Activated CD4-positive, alpha-beta T cell treated with anti-CD3 and anti-CD28 coated beads for 36 hours (primary cell): Measurements from ENCODE around the gene ATP8A2. TPM values are rescaled to one million over a fixed set of nuclear protein-coding genes. Genes with fewer than 3 reads are reported as not detected.
"Not testable (repeated sequence)": the region's sequence is repeated elsewhere in the genome, so short reads cannot be mapped to it uniquely, and the experiment has no call there.

Experiments
- ATAC-seq: fragments of 200-7000 bp; cut with Tn5 transposase; one replicate; pipeline ENCODE4 v1.10.0; 2021; ENCODE audit warnings: mild to moderate bottlenecking, moderate library complexity
- CTCF ChIA-PET: fragments of 350-600 bp; sonication (Branson Sonifier 250); formaldehyde crosslinking; loops from one replicate; lab custom pipeline; 2021; ENCODE audit warnings: antibody characterized with exemption; lab: Charles Lee
- POLR2A ChIA-PET: fragments of 350-600 bp; sonication (Branson Sonifier 250); formaldehyde crosslinking; loops from one replicate; lab custom pipeline; 2021; ENCODE audit warnings: antibody characterized with exemption, inconsistent platforms; lab: Charles Lee
- DNase-seq: peaks from one replicate; pipeline ENCODE4 v3.0.0-alpha.2; 2020
- H3K27ac Mint-ChIP-seq: one replicate; pipeline ENCODE4 v1.8.0; 2021; ENCODE audit warnings: mixed read lengths
- H3K27me3 Mint-ChIP-seq: one replicate; pipeline ENCODE4 v1.8.0; 2021; ENCODE audit warnings: mixed read lengths
- H3K36me3 Mint-ChIP-seq: one replicate; pipeline ENCODE4 v1.8.0; 2021; ENCODE audit warnings: low read depth, mixed read lengths
- H3K4me1 Mint-ChIP-seq: one replicate; pipeline ENCODE4 v1.8.0; 2021; ENCODE audit warnings: mixed read lengths
- H3K4me3 Mint-ChIP-seq: one replicate; pipeline ENCODE4 v1.8.0; 2021; ENCODE audit warnings: mild to moderate bottlenecking, moderate library complexity, mixed read lengths
- H3K9me3 Mint-ChIP-seq: one replicate; pipeline ENCODE4 v1.8.0; 2021; ENCODE audit warnings: low read depth, mixed read lengths
- intact Hi-C, 2 experiments: fragments of 100-400 bp; cut with DNase I in 1 of 2; cut with micrococcal nuclease in 1 of 2; formaldehyde crosslinking; loops; one replicate each; pipeline versions ENCODE4 v1.14.2 to v1.15.1; 2022 to 2024; cut with DNase I, micrococcal nuclease
- total RNA-seq, 2 experiments: library from RNA; stranded (reverse); gene quantifications; one replicate each; pipeline ENCODE4 v1.2.3, GENCODE V29; 2021

ATP8A2 gene
- total RNA-seq, 2 experiments from 2014 or later, result 0.30 to 0.39 TPM

DNA sequence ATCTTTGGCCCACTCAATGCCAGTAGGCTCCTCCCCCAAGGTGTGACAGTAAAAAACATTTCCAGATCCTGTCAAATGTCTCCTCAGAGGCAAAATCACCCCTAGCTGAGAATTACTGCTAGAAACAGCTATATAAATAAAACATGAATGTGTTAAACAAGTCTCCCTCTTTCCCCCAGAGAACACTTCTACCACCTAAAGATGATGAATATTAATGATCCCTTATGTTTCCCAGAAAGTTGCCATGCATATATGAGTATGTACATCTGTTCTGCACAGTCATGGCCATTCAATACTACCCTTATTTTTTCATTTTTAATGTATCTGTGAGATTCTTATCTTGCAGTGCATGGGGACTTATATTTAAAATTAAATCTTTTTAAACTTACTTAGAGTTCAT lies 450.0 kb downstream of the ATP8A2 start:
- Mint-ChIP-seq H3K9me3 (peaks cover 6% of the 10 kb centered on the region), H3K4me1 (no peaks in the 10 kb centered on the region), H3K4me3 (no peak overlapping the region), H3K36me3 (no peaks in the 10 kb centered on the region), H3K27me3 (no peaks in the 10 kb centered on the region), H3K27ac (no peak overlapping the region)
- ChIA-PET CTCF (interaction anchor here (0.7 kb wide), 1 partner anchor 785 kb away, joined by 3 read pairs; no protein-coding TSS in a partner anchor), POLR2A (no interaction called here)
- intact Hi-C loops, result loop anchor here (10.0 kb wide), 1 partner anchor 247 kb away; no protein-coding TSS in a partner anchor
- ATAC-seq (no peak), DNase-seq (no peak)

- POLR2A ChIA-PET, H3K4me1 Mint-ChIP-seq, H3K36me3 Mint-ChIP-seq, H3K27ac Mint-ChIP-seq, DNase-seq, ATAC-seq, CTCF ChIA-PET, H3K27me3 Mint-ChIP-seq, H3K4me3 Mint-ChIP-seq, H3K9me3 Mint-ChIP-seq: not testable (repeated sequence)
- intact Hi-C loops, result loop anchor here (10.0 kb wide), 1 partner anchor 252 kb away; no protein-coding TSS in a partner anchor
Observed at GRCh38 chr13:25827221-25827620, 455.4 kb downstream of the ATP8A2 start.

DNA sequence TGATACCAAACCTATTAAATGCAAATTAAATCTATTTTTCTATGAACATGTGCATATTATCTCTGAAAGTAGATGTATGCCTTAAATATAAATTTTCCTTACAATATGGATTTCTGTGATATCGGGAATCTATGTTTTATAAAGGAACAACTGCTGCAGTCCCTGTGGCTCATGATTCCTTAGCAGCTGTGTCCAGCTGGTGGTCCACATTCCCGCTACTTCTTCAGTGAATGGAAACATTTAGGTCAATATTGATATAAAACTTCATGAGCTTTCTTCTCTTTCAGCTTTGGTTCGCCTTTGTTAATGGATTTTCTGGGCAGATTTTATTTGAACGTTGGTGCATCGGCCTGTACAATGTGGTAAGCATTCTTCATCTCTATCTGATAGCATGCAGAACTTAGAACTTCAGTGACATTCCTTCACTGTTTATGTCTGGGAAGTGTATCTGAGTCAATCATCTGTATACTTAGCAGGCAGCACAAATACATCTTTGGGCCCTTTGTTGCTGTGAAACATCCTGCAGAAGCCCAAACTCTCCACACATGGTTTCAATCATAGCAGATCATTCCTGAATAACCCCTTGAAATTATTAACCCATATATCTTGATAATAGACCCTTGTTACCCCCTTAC lies 456.2 kb downstream of the ATP8A2 start:
- Mint-ChIP-seq H3K27me3 (no peaks in the 10 kb centered on the region), H3K4me1 (no peaks in the 10 kb centered on the region), H3K36me3 (no peaks in the 10 kb centered on the region), H3K4me3 (no peak overlapping the region), H3K9me3 (peaks cover 6% of the 10 kb centered on the region), H3K27ac (no peak overlapping the region)
- ChIA-PET POLR2A (no interaction called here), CTCF (interaction anchor here (1.0 kb wide), 1 partner anchor 240 kb away, joined by 5 read pairs; no protein-coding TSS in a partner anchor)
- DNase-seq (no peak), ATAC-seq (no peak)
- intact Hi-C loops, result loop anchor here (2.0 to 10.0 kb wide), 2 partner anchors 235 to 253 kb away; no protein-coding TSS in a partner anchor

GRCh38 chr13:25833761-25834160 lies 462.0 kb downstream of the ATP8A2 start:
- intact Hi-C loops, result no loop called here
- H3K27me3 Mint-ChIP-seq, result no peaks in the 10 kb centered on the region
- ATAC-seq (no peak), DNase-seq (no peak)
- ChIA-PET POLR2A (interaction anchor here (0.7 kb wide), 1 partner anchor 139 kb away, joined by 3 read pairs; no protein-coding TSS in a partner anchor), CTCF (no interaction called here)
- no peaks in the 10 kb centered on the region for H3K36me3 Mint-ChIP-seq
- no peaks in the 10 kb centered on the region for H3K9me3 Mint-ChIP-seq
- no peak overlapping the region for H3K4me3 Mint-ChIP-seq
- H3K4me1 Mint-ChIP-seq, result no peaks in the 10 kb centered on the region
- no peak overlapping the region for H3K27ac Mint-ChIP-seq

GRCh38 chr13:25836574-25837336 lies 465.0 kb downstream of the ATP8A2 start:
- ChIA-PET CTCF (interaction anchor here (0.6 kb wide), 1 partner anchor 1094 kb away, joined by 3 read pairs; no protein-coding TSS in a partner anchor), POLR2A (no interaction called here)
- DNase-seq (no peak), ATAC-seq (no peak)
- no peaks in the 10 kb centered on the region for H3K27me3 Mint-ChIP-seq
- peaks cover 4% of the 10 kb centered on the region for H3K4me1 Mint-ChIP-seq
- no peaks in the 10 kb centered on the region for H3K9me3 Mint-ChIP-seq
- intact Hi-C loops, result no loop called here
- no peak overlapping the region for H3K27ac Mint-ChIP-seq
- no peaks in the 10 kb centered on the region for H3K36me3 Mint-ChIP-seq
- no peak overlapping the region for H3K4me3 Mint-ChIP-seq

- Mint-ChIP-seq H3K4me1 (peaks cover 4% of the 10 kb centered on the region), H3K27me3 (peaks cover 5% of the 10 kb centered on the region), H3K27ac (no peak overlapping the region), H3K36me3 (no peaks in the 10 kb centered on the region), H3K4me3 (no peak overlapping the region), H3K9me3 (no peaks in the 10 kb centered on the region)
- ChIA-PET POLR2A (no interaction called here), CTCF (no interaction called here)
- ATAC-seq (no peak), DNase-seq (no peak)
- intact Hi-C loops, result no loop called here
Observed at GRCh38 chr13:25839371-25839770, 467.6 kb downstream of the ATP8A2 start.

GRCh38 chr13:25840261-25840660 lies 468.5 kb downstream of the ATP8A2 start:
- Mint-ChIP-seq H3K27me3 (peaks cover 5% of the 10 kb centered on the region), H3K4me3 (no peak overlapping the region), H3K27ac (no peak overlapping the region), H3K9me3 (no peaks in the 10 kb centered on the region), H3K4me1 (peaks cover 6% of the 10 kb centered on the region), H3K36me3 (no peaks in the 10 kb centered on the region)
- DNase-seq, result no peak
- intact Hi-C loops, result loop anchor here in 1 of 2 experiments (10.0 kb wide), 1 partner anchor 65 kb away; no protein-coding TSS in a partner anchor
- ChIA-PET CTCF (interaction anchor here (0.7 kb wide), 1 partner anchor 265 kb away, joined by 4 read pairs; no protein-coding TSS in a partner anchor), POLR2A (no interaction called here)
- no peak for ATAC-seq

GRCh38 chr13:25840931-25841330 lies 469.2 kb downstream of the ATP8A2 start:
- CTCF ChIA-PET, result no interaction called here
- ATAC-seq, result no peak
- Mint-ChIP-seq H3K27ac (no peak overlapping the region), H3K27me3 (peaks cover 5% of the 10 kb centered on the region), H3K4me3 (no peak overlapping the region), H3K9me3 (no peaks in the 10 kb centered on the region), H3K4me1 (peaks cover 6% of the 10 kb centered on the region), H3K36me3 (no peaks in the 10 kb centered on the region)
- POLR2A ChIA-PET, result no interaction called here
- DNase-seq, result no peak
- intact Hi-C loops, result loop anchor here in 1 of 2 experiments (10.0 kb wide), 1 partner anchor 64 kb away; no protein-coding TSS in a partner anchor

GRCh38 chr13:25843692-25844091 lies 471.9 kb downstream of the ATP8A2 start:
- intact Hi-C loops, result loop anchor here in 1 of 2 experiments (10.0 kb wide), 1 partner anchor 61 kb away; no protein-coding TSS in a partner anchor
- CTCF ChIA-PET, result no interaction called here
- Mint-ChIP-seq H3K4me1 (peaks cover 29% of the 10 kb centered on the region), H3K36me3 (no peaks in the 10 kb centered on the region), H3K27me3 (peaks cover 5% of the 10 kb centered on the region), H3K4me3 (no peak overlapping the region), H3K27ac (no peak overlapping the region), H3K9me3 (no peaks in the 10 kb centered on the region)
- POLR2A ChIA-PET, result no interaction called here
- DNase-seq (no peak), ATAC-seq (no peak)

DNA sequence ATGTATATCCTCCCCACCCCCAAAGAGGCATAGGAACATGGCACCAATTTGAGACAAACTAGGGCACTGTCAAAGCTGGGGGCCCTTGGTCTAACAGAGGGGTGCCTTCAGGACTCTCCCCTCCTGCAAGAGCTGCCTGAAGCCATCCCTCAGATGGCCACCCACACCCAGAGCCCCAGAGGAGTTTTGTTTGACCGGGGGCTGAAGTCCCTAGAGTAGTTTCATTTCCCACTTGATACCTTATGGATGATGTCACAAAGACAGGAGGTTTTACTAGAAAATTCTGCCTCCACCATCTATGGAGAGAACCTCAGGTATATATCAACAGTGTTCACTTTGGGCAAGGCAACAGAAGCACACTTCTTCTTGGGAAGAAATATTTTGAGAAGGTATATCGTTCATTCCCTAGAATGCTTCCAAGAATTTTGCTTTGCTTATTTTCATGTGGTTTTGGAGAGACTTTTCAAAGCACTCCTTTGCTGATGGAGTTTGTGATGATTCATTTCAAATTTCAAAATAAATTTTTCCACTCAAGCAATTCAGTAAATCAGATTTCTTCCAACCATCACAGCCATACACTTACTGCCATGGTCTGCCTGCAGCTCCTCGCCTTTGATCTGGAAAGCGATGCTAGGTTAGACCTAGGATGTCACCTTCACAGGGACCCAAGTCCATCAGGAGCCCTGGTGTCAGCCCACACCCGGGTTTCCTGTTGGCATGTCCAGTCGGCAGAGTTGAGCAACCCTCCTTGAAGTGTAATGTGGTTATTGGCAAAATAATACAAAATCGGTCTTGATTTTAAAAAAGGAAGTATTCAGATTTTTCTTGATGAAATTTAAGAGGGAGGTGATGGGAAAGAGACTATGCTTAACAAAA lies 473.0 kb downstream of the ATP8A2 start:
- intact Hi-C loops, result loop anchor here in 1 of 2 experiments (10.0 kb wide), 1 partner anchor 60 kb away; no protein-coding TSS in a partner anchor
- DNase-seq, result no peak
- Mint-ChIP-seq H3K27ac (no peak overlapping the region), H3K36me3 (no peaks in the 10 kb centered on the region), H3K27me3 (peaks cover 5% of the 10 kb centered on the region), H3K4me1 (peaks cover 29% of the 10 kb centered on the region), H3K4me3 (no peak overlapping the region), H3K9me3 (no peaks in the 10 kb centered on the region)
- POLR2A ChIA-PET, result interaction anchor here (0.5 kb wide), 1 partner anchor 22 kb away, joined by 4 read pairs; no protein-coding TSS in a partner anchor
- no peak for ATAC-seq
- CTCF ChIA-PET, result no interaction called here
